Mucosa of stomach (tissue), 1 donor: Measurements from ENCODE around the gene C12orf43.
"Not testable (repeated sequence)": the region's sequence is repeated elsewhere in the genome, so short reads cannot be mapped to it uniquely, and the experiment has no call there.

Experiments
- H3K27me3 ChIP-seq: one replicate; pipeline ENCODE4 v1.7.0; 2013; ENCODE audit warnings: mild to moderate bottlenecking, low read length; ENCODE audit not compliant: control insufficient read depth, insufficient read depth
- H3K36me3 ChIP-seq: one replicate; pipeline ENCODE4 v1.7.0; 2013; ENCODE audit warnings: low read length; ENCODE audit not compliant: control insufficient read depth, insufficient read depth
- H3K4me1 ChIP-seq: one replicate; pipeline ENCODE4 v1.7.0; 2013; ENCODE audit warnings: mild to moderate bottlenecking, low read length; ENCODE audit not compliant: control insufficient read depth, insufficient read depth
- H3K4me3 ChIP-seq: one replicate; pipeline ENCODE4 v1.7.0; 2013; ENCODE audit warnings: low read length
- H3K9ac ChIP-seq: one replicate; pipeline ENCODE4 v1.7.0; 2013; ENCODE audit warnings: mild to moderate bottlenecking, low read length, moderate library complexity
- H3K9me3 ChIP-seq: one replicate; pipeline ENCODE4 v1.7.0; 2013; ENCODE audit warnings: mild to moderate bottlenecking, low read length, moderate library complexity; ENCODE audit not compliant: control insufficient read depth
- donor health status: Pancreatic carcinoma.

C12orf43 gene

GRCh38 chr12:121048442-121048841 lies 32.2 kb upstream of the C12orf43 start:
- Histone ChIP-seq H3K27me3 (peaks cover 3% of the 10 kb centered on the region), H3K9ac (no peak overlapping the region), H3K9me3 (no peaks in the 10 kb centered on the region), H3K4me3 (no peak overlapping the region), H3K36me3 (no peaks in the 10 kb centered on the region), H3K4me1 (peaks cover 15% of the 10 kb centered on the region)

GRCh38 chr12:121047400-121047799 lies 31.1 kb upstream of the C12orf43 start:
- H3K4me1 ChIP-seq, result peaks cover 15% of the 10 kb centered on the region
- H3K36me3 ChIP-seq, H3K9me3 ChIP-seq, H3K4me3 ChIP-seq, H3K9ac ChIP-seq, H3K27me3 ChIP-seq: not testable (repeated sequence)

- H3K9me3 ChIP-seq, result no peaks in the 10 kb centered on the region
- H3K4me1 ChIP-seq, result peaks cover 14% of the 10 kb centered on the region
- H3K36me3 ChIP-seq, result no peaks in the 10 kb centered on the region
- H3K9ac ChIP-seq, result no peak overlapping the region
- no peak overlapping the region for H3K4me3 ChIP-seq
- no peaks in the 10 kb centered on the region for H3K27me3 ChIP-seq
Observed at GRCh38 chr12:121043067-121043466, 26.8 kb upstream of the C12orf43 start.

- Histone ChIP-seq H3K4me1 (peaks cover 23% of the 10 kb centered on the region), H3K9me3 (no peaks in the 10 kb centered on the region), H3K9ac (peak within 1 kb of the TSS; percentile 42), H3K27me3 (no peaks in the 10 kb centered on the region), H3K36me3 (no peaks in the 10 kb centered on the region), H3K4me3 (peak within 1 kb of the TSS; percentile 44)
Observed at GRCh38 chr12:121038861-121039668, 22.8 kb upstream of the C12orf43 start, which contains the start of gene OASL. Gene OASL (minus strand): TSS chr12:121039246. CDS start chr12:121038971, 275 bp downstream.

- H3K27me3 ChIP-seq, result no peaks in the 10 kb centered on the region
- peak overlapping the region; percentile 52 for H3K9ac ChIP-seq
- H3K36me3 ChIP-seq, result peaks cover 6% of the 10 kb centered on the region
- H3K4me3 ChIP-seq, result peak overlapping the region; percentile 44
- H3K9me3 ChIP-seq, result no peaks in the 10 kb centered on the region
- H3K4me1 ChIP-seq, result peaks cover 41% of the 10 kb centered on the region
Observed at GRCh38 chr12:121036810-121037326, 20.6 kb upstream of the C12orf43 start.

GRCh38 chr12:121034616-121035305 lies 18.5 kb upstream of the C12orf43 start:
- Histone ChIP-seq H3K36me3 (peaks cover 6% of the 10 kb centered on the region), H3K9ac (peak overlapping the region; percentile 54), H3K4me1 (peaks cover 41% of the 10 kb centered on the region), H3K27me3 (no peaks in the 10 kb centered on the region), H3K4me3 (no peak overlapping the region), H3K9me3 (no peaks in the 10 kb centered on the region)

- H3K4me1 ChIP-seq, result peaks cover 41% of the 10 kb centered on the region
Observed at GRCh38 chr12:121033625-121034349, 17.5 kb upstream of the C12orf43 start.

GRCh38 chr12:121030576-121031212 lies 14.4 kb upstream of the C12orf43 start:
- Histone ChIP-seq H3K4me3 (no peak overlapping the region), H3K27me3 (no peaks in the 10 kb centered on the region), H3K9me3 (no peaks in the 10 kb centered on the region), H3K36me3 (peaks cover 6% of the 10 kb centered on the region), H3K4me1 (peaks cover 49% of the 10 kb centered on the region), H3K9ac (no peak overlapping the region)

More at GRCh38 chr12:121033625-121034349, 17.5 kb upstream of the C12orf43 start:
- peak overlapping the region; percentile 57 for H3K9ac ChIP-seq
- H3K27me3 ChIP-seq, result no peaks in the 10 kb centered on the region
- H3K36me3 ChIP-seq, result peaks cover 6% of the 10 kb centered on the region
- peak overlapping the region; percentile 19 for H3K4me3 ChIP-seq
- no peaks in the 10 kb centered on the region for H3K9me3 ChIP-seq

GRCh38 chr12:121026274-121027045 lies 10.2 kb upstream of the C12orf43 start:
- H3K9me3 ChIP-seq, result no peaks in the 10 kb centered on the region
- peaks cover 52% of the 10 kb centered on the region for H3K4me1 ChIP-seq
- H3K4me3 ChIP-seq, result no peak overlapping the region
- no peaks in the 10 kb centered on the region for H3K27me3 ChIP-seq
- H3K9ac ChIP-seq, result peak overlapping the region; percentile 56
- H3K36me3 ChIP-seq, result no peaks in the 10 kb centered on the region

GRCh38 chr12:121025442-121026226 lies 9.3 kb upstream of the C12orf43 start:
- H3K9ac ChIP-seq, result peak overlapping the region; percentile 56
- H3K4me3 ChIP-seq, result no peak overlapping the region
- H3K4me1 ChIP-seq, result peaks cover 56% of the 10 kb centered on the region
- H3K36me3 ChIP-seq, result no peaks in the 10 kb centered on the region
- H3K9me3 ChIP-seq, result no peaks in the 10 kb centered on the region
- no peaks in the 10 kb centered on the region for H3K27me3 ChIP-seq
